Liver (tissue), 9 donors: Measurements from ENCODE around the gene CPSF3. TPM values are rescaled to one million over a fixed set of nuclear protein-coding genes. Genes with fewer than 3 reads are reported as not detected.
A peak's percentile ranks its signal among the peaks of the same experiment; 100 is the strongest.

Experiments
- DNase-seq: peaks from one replicate; pipeline ENCODE4 v3.0.0-alpha.2; 2017; ENCODE audit warnings: low spot score
- H3K27ac ChIP-seq, 2 donors: one replicate each; pipeline ENCODE4 v1.7.0; 2013; ENCODE audit warnings: inconsistent platforms in 2 of 2, low read length in 2 of 2, control low read depth in 1 of 2, low read depth in 1 of 2, mild to moderate bottlenecking in 1 of 2
- H3K27me3 ChIP-seq, 4 donors: one replicate each; pipeline versions ENCODE4 v1.6.1 to v1.7.0; 2013; ENCODE audit warnings: low read length in 3 of 4, inconsistent platforms in 1 of 4, mild to moderate bottlenecking in 1 of 4, moderate library complexity in 1 of 4; ENCODE audit not compliant: control insufficient read depth in 4 of 4, insufficient read depth in 4 of 4
- H3K36me3 ChIP-seq, 4 donors: one replicate each; pipeline versions ENCODE4 v1.6.1 to v1.7.0; 2013; ENCODE audit warnings: low read length in 3 of 4, mild to moderate bottlenecking in 3 of 4, low read depth in 1 of 4, moderate library complexity in 1 of 4; ENCODE audit not compliant: control insufficient read depth in 4 of 4, insufficient read depth in 3 of 4
- H3K4me1 ChIP-seq, 4 donors: one replicate each; pipeline versions ENCODE4 v1.6.1 to v1.7.0; 2013; ENCODE audit warnings: low read length in 3 of 4, mild to moderate bottlenecking in 3 of 4, moderate library complexity in 1 of 4; ENCODE audit not compliant: control insufficient read depth in 4 of 4, insufficient read depth in 4 of 4
- H3K4me3 ChIP-seq, 3 donors: one replicate each; pipeline versions ENCODE4 v1.6.1 to v1.7.0; 2013; ENCODE audit warnings: low read length in 3 of 3, control low read depth in 1 of 3, low read depth in 1 of 3, mild to moderate bottlenecking in 1 of 3
- H3K9ac ChIP-seq, 2 donors: one replicate each; pipeline ENCODE4 v1.7.0; 2013; ENCODE audit warnings: low read length in 2 of 2, mild to moderate bottlenecking in 2 of 2, moderate library complexity in 2 of 2, control low read depth in 1 of 2, low read depth in 1 of 2
- H3K9me3 ChIP-seq, 4 donors: one replicate each; pipeline versions ENCODE4 v1.6.1 to v1.7.0; 2013; ENCODE audit warnings: low read length in 3 of 4; ENCODE audit not compliant: control insufficient read depth in 4 of 4
- FOXA1 ChIP-seq: IDR thresholded peaks from 2 replicates; pipeline ENCODE4 v1.6.1; 2016; ENCODE audit warnings: antibody characterized with exemption
- FOXA2 ChIP-seq: IDR thresholded peaks from 2 replicates; pipeline ENCODE4 v1.6.1; 2016; ENCODE audit warnings: antibody characterized with exemption
- HNF4A ChIP-seq, 2 donors: conservative IDR thresholded peaks; 2 replicates each; pipeline ENCODE4 v1.6.1; 2016; ENCODE audit warnings: antibody characterized with exemption in 2 of 2, mild to moderate bottlenecking in 2 of 2
- HNF4G ChIP-seq: IDR thresholded peaks from 2 replicates; pipeline ENCODE4 v1.6.1; 2016; ENCODE audit warnings: antibody characterized with exemption
- JUND ChIP-seq, 2 donors: IDR thresholded peaks; 2 replicates each; pipeline ENCODE4 v1.6.1; 2016; ENCODE audit warnings: antibody characterized with exemption in 2 of 2
- SP1 ChIP-seq: IDR thresholded peaks from 2 replicates; pipeline ENCODE4 v1.6.1; 2018; ENCODE audit warnings: antibody characterized with exemption, mild to moderate bottlenecking
- TAF1 ChIP-seq: conservative IDR thresholded peaks from 2 replicates; pipeline ENCODE4 v1.6.1; 2016; ENCODE audit warnings: antibody characterized with exemption, mild to moderate bottlenecking
- WGBS: extraction: QIAGEN DNeasy Blood & Tissue Kit; methylation state at CpG from one replicate; pipeline ENCODE4 v1.1.7; 2013; 5-methylcytosine and 5-hydroxymethylcytosine counted together
- polyA plus RNA-seq, 2 donors: library from polyadenylated mRNA; stranded (reverse) in 1 of 2; unstranded in 1 of 2; fragments of 200-250 nt in 1 of 2; fragments of >200 nt in 1 of 2; fragmentation: Nextera tagmentation in 1 of 2; extraction: Ambion mirVana in 1 of 2; gene quantifications; one replicate each; pipeline versions ENCODE4 v1.2.1 to v1.2.3, GENCODE V29; 2013 to 2015
- total RNA-seq, 2 donors: library from RNA; depleted of rRNA; stranded (reverse); fragments of >200 nt; gene quantifications; one replicate each; pipeline ENCODE4 v1.2.3, GENCODE V29; 2014
- TF ChIP-seq, protein P1 (sequence below): fragments of 150-350 bp; IDR thresholded peaks from 2 replicates; pipeline ENCODE4 v1.5.1; 2017; ENCODE audit warnings: improper control_type of control experiment, low read depth, low read length; ENCODE audit not compliant: missing input control
- TF ChIP-seq, protein P2 (sequence below): IDR thresholded peaks from 2 replicates; pipeline ENCODE4 v1.6.1; 2016; ENCODE audit warnings: antibody characterized with exemption, mild to moderate bottlenecking
- donor health status: healthy.
- donor health status: healthy.
- donor health status: healthy.
- donor health status: healthy.
- donor health status: healthy.

The CPSF3 gene
- total and polyA plus RNA-seq, 4 donors = 8.7 to 32.2 (median 16.9) TPM

DNA sequence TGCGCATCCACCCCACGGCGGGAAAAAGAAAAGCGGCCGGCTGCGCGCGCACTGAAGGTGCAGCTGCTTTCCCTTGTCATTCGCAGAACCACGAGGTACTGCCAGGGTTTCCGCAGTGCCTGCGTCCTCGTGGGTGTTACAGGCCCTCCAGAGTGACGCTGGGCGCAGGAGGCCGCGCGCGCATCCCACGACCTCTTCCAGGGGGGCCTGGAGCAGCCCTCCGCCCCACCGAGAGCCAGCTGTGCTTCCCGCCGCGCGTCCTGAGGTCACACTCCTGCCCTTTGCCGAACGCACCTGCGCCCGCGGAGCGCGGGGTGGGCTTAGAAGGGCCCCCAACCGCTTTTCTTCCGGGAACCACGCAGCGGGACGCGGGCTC lies 50.5 kb downstream of the CPSF3 start:
- TF ChIP-seq SP1 (no peak), TAF1 (no peak), FOXA2 (no peak), HNF4G (no peak), JUND (IDR thresholded peaks at IDR 0.05) (no peak)
- TF ChIP-seq, protein P1, sequence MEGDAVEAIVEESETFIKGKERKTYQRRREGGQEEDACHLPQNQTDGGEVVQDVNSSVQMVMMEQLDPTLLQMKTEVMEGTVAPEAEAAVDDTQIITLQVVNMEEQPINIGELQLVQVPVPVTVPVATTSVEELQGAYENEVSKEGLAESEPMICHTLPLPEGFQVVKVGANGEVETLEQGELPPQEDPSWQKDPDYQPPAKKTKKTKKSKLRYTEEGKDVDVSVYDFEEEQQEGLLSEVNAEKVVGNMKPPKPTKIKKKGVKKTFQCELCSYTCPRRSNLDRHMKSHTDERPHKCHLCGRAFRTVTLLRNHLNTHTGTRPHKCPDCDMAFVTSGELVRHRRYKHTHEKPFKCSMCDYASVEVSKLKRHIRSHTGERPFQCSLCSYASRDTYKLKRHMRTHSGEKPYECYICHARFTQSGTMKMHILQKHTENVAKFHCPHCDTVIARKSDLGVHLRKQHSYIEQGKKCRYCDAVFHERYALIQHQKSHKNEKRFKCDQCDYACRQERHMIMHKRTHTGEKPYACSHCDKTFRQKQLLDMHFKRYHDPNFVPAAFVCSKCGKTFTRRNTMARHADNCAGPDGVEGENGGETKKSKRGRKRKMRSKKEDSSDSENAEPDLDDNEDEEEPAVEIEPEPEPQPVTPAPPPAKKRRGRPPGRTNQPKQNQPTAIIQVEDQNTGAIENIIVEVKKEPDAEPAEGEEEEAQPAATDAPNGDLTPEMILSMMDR = no peak
- TF ChIP-seq, protein P2, sequence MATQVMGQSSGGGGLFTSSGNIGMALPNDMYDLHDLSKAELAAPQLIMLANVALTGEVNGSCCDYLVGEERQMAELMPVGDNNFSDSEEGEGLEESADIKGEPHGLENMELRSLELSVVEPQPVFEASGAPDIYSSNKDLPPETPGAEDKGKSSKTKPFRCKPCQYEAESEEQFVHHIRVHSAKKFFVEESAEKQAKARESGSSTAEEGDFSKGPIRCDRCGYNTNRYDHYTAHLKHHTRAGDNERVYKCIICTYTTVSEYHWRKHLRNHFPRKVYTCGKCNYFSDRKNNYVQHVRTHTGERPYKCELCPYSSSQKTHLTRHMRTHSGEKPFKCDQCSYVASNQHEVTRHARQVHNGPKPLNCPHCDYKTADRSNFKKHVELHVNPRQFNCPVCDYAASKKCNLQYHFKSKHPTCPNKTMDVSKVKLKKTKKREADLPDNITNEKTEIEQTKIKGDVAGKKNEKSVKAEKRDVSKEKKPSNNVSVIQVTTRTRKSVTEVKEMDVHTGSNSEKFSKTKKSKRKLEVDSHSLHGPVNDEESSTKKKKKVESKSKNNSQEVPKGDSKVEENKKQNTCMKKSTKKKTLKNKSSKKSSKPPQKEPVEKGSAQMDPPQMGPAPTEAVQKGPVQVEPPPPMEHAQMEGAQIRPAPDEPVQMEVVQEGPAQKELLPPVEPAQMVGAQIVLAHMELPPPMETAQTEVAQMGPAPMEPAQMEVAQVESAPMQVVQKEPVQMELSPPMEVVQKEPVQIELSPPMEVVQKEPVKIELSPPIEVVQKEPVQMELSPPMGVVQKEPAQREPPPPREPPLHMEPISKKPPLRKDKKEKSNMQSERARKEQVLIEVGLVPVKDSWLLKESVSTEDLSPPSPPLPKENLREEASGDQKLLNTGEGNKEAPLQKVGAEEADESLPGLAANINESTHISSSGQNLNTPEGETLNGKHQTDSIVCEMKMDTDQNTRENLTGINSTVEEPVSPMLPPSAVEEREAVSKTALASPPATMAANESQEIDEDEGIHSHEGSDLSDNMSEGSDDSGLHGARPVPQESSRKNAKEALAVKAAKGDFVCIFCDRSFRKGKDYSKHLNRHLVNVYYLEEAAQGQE = no peak
- Histone ChIP-seq H3K9me3 (no peaks in the 10 kb centered on the region), H3K27ac (peak overlapping the region; percentile 30 to 70), H3K36me3 (peaks cover 0 to 5% (median 4%) of the 10 kb centered on the region in 4 donors), H3K9ac (no peak overlapping the region), H3K4me3 (peak overlapping the region; percentile 78 to 94 (median 93)), H3K4me1 (peaks cover 2 to 16% (median 7%) of the 10 kb centered on the region in 4 donors), H3K27me3 (no peaks in the 10 kb centered on the region)
- 10% methylated on average over 39 of the region's 39 CpGs for WGBS
- DNase-seq = peak; percentile 46

DNA sequence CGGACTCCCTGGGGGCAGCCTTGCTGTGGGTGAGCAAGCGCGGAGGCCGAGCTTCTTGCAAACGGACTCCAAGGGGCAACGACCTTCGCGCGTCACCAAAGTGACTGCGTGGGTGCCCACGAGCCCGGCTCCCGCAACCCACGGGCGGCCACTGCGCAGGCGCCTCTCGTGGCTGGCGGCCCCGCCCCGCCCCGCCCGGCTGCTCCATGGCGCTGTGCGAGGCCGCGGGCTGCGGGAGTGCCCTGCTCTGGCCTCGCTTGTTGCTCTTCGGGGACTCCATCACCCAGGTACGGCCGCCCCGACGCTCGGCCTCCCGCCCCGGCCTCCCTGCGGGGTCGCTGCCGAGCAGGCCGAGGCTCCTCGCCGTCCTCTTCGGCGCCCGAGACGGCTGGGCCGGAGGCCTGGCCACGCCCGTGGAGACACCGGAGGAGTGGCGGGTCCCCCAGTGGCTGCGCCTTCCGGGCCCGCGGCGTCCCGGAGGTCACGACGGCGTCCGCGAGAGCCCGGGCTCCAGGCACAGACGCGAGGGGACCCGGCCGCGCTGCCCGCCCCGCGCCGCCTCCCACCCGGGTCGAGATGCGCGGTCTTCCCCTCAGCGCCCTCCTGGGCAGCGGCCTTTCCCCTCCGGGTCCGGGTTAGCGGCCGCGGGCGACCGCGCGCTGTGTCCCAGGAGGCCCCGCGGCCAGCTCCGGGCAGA lies 51.1 kb downstream of the CPSF3 start, which contains the start of gene IAH1:
IAH1 (plus strand) TSS at position 191 of the 697 bp plus-strand sequence; CDS start at position 207, 16 bp downstream.
- DNase-seq = peak; percentile 78
- TF ChIP-seq FOXA1 = no peak
- TF ChIP-seq, protein P1 = no peak
- TF ChIP-seq SP1 = no peak
- TF ChIP-seq HNF4A (conservative IDR thresholded peaks at IDR 0.05) = peak in 1 of 2 donors; percentile 24
- no peak for TF ChIP-seq FOXA2
- under 1% methylated on average over 91 of the region's 91 CpGs for WGBS
- H3K27me3 ChIP-seq = no peaks in the 10 kb centered on the region
- peak within 1 kb of the TSS; percentile 78 to 94 (median 93) for H3K4me3 ChIP-seq
- H3K4me1 ChIP-seq = peaks cover 2 to 16% (median 7%) of the 10 kb centered on the region in 4 donors
- no peaks in the 10 kb centered on the region for H3K9me3 ChIP-seq
- peaks cover 0 to 5% (median 4%) of the 10 kb centered on the region in 4 donors for H3K36me3 ChIP-seq
- peak within 1 kb of the TSS; percentile 51 to 86 for H3K9ac ChIP-seq
- H3K27ac ChIP-seq = peak within 1 kb of the TSS; percentile 63 to 70
